Epidermal melanocyte (primary cell): Measurements from ENCODE around the gene PIAS4.

Experiments
- DNase-seq: peaks from one replicate; pipeline ENCODE4 v3.0.0; 2011; ENCODE audit warnings: low spot score; ENCODE audit not compliant: insufficient read length

PIAS4 gene

DNA sequence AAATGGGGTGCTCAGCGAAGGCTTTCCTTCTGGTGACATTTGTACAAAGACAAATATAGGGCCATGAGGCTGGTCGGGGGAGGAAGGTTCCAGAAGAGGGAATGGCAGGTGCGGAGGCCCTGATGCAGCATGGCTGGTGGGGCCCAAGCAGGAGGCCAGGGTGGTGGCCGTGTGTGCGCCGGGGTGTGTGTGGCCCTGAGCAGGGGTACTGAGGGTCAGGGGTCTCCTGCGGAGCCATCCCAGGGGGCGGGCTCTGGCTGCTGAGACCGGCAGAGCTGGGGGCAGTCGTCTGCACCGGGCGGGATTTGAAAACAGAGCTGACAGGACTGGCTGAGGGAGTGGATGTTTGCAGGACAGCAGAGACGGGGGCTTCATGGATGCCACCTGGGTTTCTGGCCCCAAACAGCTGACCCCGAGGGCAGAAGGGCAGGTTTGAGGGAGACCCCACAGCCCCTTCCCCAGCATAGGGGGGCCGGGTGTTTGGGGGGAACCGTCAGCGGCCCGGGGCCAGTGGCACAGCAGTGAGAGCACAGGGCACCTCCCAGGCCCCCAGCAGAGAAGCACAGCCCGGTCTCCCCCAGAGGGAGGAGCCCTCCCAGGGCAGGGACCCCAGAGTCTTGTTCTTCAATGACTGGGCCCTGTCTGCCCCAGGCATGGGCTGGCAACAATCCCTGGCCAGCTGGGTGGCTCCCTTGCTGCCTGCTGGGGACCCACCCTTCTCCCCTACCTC is 11.4 kb downstream of the PIAS4 start:
- DNase-seq, result no peak

DNA sequence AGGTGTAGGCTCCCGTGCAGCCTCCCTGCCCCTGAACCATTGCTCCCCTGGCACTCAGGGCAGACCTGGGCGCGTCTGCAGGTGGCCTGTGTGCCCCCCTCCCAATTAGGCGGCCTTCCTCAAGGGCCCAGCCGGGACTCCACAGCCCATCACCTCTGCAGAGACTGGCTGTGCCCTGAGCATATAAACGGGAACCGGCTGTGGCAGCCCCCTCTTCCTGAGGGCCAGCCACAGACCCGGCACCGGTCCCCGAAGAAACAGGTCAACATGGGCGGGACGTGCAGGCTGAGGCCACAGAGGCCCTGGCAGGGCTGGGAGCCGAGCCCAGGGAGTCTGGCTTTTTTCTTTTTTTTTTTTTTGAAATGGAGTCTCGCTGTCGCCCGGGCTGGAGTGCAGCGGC is 12.0 kb downstream of the PIAS4 start:
- no peak for DNase-seq

DNA sequence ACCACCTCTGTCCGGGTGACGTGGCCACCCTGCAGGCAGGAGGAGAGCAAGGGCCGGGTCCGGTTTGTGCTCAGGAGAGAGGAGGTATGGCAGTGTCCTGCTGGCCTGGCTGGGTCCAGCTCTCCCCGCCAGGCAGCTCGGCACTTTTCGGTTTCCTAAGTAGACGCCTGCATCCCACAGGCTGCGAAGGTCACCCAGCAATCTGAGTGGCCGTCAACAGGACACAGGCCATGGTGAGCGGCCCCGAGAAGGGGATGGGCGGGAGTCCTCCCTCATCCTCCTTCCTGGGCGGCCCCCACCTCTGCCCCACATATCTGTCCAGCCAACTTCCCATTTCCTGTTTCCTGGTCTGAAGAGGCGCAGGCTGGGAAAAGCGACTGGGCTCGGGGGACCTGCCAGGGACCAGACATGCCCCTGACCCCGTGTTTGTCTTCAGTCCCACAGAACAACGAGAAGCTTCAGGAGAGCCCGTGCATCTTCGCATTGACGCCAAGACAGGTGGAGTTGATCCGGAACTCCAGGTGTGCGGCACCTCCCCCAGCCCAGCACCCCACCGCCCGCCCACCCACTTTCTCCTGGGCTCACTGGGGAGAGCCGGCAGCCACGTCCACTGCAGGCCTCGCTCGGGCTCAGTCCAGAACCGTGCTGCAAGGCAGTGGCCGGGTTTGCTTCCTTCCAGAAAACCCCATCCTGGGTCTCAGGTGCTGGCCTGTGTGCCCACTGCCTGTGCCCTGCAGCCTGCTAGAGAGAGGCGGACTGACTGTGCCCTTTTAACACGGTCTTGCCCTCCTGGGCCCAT is 16.3 kb downstream of the PIAS4 start:
- no peak for DNase-seq

DNA sequence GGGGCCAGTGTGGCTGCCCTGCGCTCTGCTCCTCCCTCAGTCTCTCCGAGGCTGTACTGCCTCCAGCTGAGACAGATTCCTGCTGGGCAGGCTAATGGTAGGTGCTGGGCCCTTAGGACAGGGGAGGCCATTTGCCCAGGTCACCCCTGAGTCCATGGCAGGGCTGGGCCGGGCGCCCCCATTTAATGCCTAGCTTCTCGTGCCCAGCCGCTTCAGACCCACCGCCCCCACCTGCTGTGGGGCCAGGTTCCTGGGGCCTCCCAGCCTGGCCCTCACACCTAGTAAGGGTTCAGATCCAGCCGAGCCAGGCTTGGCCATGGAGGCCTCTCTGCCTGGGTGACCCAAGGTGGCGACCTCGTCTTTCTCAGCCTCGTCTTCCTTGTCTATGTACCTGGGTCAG is 17.8 kb downstream of the PIAS4 start:
- no peak for DNase-seq

DNA sequence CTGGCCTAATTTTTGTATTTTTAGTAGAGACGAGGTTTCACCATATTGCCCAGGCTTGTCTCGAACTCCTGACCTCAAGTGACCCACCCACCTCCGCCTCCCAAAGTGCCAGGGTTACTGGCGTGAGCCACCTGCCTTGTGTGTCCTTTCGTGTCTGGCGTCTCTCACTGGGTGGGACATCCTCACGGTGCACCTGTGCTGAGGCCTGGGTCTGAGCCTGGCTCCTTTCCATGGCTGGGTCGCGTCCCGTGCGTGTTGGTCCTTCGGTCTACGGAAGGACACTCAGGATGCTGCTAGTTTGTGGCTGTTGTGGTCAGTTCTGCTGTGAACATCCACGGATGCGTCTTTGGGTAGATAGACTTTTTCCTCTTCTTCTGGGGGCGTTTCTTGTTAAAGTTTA is 19.6 kb downstream of the PIAS4 start:
- DNase-seq, result no peak

DNA sequence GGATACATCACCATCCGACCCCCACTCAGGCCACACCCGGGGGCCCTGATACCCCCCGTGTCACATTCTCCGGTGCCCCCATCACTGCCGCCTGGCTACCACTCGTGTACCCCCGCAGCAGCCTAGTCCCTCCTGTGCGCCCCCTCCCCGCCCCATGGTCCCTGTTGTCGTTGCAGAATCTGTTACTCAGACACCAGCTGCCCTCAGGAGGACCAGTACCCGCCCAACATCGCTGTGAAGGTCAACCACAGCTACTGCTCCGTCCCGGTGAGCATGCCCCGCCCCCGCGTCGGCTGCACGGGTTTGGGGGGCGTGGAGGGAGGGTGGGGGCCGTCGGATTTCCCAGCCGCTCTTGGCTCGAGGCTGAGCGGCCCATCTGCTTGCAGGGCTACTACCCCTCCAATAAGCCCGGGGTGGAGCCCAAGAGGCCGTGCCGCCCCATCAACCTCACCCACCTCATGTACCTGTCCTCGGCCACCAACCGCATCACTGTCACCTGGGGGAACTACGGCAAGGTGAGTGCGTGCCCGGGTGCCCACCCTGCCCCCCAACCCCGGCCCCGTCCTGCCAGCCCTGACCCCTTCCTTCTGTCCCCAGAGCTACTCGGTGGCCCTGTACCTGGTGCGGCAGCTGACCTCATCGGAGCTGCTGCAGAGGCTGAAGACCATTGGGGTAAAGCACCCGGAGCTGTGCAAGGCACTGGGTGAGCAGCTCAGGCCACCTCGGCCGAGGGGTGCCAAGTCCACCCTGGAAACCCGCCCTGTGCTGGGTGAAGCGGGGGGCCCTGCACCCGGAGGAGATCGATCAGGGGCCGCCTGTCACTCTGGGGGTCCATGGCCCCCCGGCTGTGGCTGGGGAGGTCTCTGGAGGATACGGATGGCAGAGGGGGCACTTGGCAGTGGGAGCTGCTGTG is 21.1 kb downstream of the PIAS4 start:
- DNase-seq, result no peak

DNA sequence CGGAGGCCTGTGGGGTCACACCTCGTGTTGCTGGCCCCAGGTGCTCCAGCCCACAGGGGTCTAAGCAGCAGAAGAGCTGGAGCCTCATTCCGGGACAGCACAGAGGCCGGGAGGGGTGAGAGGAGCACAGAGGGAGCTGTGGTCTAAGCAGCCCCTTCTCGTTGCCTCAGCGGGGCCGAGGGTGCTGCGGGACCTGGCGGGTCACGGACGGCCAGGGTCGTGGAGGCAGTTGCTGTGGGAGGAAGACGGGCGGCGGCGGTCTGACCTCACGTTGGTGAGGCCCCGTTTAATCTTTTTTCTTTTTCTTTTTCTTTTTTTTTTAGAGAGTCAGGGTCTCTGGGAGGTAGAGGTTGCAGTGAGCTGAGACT is 21.7 kb downstream of the PIAS4 start:
- no peak for DNase-seq

DNA sequence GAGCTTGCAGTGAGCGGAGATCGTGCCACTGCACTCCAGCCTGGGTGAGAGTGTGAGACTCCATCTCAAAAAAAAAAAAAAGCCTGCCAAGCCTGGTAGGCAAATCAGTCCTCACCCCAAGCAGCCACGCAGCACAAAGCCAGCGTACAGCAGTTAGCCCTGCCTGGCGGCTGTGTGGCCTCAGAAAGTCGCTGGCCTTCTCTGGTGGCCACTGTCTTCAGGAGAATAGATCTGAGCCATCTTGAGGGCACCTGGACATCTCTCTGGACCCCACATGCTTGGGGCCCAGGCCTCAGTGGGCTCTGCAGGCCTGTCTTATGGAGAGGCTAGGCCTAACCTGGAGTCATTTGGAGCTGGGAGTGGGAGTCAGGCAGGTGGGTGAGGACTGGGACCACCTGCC is 23.0 kb downstream of the PIAS4 start:
- DNase-seq, result no peak

DNA sequence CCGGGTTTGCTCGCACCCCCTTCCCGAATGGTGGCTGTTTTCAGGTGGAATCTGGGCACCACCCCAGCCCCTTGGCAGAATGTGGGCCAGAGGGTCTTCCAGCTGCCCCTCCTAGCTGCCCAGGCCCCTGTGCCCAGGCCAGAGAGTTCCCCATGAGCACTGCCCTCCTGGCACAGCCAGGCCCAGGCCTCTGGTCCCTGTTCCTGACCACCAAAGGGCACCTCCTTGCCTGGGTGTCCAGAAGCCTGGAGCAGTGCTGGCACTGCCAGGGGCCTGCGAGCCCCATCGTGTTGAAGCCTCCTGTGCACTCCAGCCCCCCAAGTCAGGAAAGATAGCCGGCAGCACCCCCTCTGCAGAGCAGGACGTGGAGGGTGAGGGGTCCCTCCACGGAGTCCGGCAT is 23.4 kb downstream of the PIAS4 start:
- no peak for DNase-seq

DNA sequence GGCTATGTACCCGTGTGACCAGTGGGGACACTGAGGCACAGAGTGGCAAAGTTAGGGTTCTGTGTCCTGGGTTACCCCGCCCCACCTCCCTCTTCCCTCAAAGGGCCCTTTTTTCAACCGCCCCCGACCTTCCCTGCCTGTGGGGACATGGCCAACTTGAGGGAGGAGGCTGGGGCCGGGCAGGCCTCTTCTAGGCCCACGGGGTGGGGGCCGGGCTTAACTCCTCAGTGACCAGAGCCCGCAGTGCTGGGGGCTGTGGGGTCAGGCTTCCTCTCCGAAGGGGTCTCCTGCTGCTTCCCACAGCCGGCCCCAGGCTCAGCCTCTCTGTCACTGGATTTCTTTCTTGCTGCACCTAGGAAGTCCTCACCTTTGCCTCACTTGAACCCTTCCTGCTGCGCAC is 23.9 kb downstream of the PIAS4 start:
- DNase-seq, result no peak

DNA sequence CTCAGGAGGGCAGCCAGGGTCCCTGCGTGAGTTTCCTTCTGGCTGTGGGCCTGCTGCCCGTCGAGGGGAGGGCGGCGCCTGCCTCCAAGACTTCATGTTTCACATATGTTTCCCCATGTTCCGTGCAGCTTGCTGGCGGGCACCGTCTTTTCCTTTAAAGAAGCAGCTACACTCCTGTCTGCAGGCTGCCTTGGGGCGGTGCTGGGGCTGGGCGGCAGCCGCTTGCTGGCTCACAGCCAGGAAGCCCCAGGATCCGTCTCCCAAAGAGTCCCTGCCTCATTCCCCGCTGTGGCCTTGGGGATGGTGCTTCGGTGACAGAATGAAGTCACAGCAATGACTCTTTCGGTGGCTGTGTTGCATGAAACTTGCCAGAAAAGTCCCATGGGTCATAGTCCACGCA is 24.9 kb downstream of the PIAS4 start:
- no peak for DNase-seq

DNA sequence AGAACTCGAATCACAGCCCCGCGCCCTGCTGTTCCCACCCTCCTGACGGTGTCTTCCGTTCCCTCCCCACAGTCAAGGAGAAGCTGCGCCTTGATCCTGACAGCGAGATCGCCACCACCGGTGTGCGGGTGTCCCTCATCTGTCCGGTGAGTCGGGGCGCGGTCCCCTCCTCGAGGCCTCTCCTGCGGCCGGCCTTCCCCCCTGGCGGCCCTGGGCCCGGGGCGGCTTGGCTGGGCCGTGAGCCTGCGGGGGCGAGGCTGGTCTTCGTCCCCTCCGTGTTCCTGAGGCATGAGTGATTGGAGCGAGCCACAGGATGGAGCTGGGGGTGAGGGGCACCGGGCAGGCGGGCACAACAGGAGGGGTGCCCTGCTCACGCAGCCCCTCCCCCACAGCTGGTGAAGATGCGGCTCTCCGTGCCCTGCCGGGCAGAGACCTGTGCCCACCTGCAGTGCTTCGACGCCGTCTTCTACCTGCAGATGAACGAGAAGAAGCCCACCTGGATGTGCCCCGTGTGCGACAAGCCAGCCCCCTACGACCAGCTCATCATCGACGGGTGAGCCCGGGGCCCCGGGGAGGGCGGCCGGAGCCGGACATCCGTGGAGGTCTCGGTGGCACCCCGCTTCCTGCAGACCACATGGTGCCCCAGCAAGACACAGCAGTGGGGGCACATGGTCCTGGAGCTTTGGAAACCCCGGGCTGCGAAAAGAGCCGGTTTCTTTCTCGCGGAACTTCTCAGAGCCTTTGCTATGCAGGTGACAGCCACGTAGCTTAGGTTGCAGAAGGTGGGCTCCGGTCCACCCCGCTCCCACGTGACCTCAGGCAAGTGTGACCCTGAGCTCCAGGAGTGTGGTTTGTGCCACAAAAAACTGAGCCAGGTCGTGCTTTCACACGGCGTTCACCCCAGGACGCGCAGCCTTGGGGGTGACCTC is 25.8 kb downstream of the PIAS4 start:
- no peak for DNase-seq

DNA sequence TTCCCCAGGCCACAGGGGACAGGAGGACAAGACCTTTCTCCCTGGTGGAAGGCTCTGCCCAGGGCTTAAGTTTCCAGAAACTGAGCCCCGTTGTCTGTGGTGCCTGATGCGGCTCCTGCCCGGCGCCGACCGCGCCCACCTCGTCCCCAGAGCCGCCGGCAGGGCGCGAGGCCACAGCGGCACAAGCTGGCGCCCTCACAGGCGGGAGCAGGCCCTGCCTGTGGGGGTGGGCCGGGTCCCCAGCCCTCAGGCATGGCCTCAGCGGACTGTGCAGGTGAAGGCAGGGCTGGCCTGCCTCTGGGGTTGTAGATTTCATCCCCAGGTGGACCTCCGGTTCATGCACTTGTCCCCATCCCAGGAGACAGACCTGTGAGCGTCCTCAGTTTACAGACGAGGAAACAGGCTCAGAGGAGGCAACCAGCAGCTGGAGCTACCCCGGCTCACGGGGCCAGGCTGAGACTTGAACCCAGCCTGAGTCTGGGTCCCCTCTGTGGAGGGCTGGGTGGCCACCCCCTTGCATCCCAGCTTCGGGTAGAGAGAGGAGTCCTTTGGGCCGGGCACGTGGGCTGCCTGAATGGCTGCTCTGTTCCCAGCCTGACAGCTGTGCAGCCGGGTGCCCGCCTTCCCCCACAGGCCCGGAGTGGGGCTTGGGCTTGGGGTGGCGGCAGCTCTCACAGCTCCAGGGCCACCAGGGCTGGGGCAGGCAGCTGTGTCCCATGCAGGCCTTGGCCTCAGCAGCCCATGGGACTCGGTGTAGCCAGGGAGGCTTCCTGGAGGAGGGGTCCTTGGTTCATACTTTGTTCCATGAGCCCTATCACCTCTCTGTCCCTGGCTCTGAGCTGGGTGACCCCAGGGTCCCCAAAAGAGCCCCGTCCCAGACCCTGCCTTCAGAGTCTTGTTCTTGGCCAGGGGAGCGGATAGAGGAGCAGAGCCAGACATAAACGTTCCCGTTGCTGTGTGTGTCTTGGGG is 26.8 kb downstream of the PIAS4 start:
- no peak for DNase-seq

DNA sequence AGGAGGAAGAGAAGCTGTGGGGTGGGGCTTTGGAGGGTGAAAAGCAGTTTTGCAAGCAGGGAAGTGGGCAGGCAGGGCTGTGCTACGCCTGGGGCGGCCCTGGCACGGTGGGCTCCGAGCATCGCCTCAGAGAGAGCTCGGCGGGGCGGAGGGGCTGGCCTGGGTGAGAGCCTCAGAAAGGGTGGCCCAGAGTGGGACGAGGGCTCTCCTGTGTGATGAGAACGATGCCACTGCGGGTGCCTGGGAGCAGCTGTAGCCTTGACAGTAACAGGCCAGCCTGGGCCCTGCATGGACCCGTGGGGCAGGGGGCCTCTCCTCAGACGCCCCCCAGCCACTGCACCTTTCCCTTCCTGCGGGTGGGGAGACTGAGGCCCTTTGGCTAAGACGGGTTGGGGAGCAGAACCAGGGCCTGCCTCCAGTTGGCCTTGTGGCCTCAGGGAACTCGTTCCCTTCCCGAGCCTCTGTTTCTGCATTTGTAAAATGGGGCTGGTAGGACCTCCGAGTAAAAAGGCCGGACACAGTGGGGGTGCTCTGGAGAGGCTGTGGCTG is 27.6 kb downstream of the PIAS4 start:
- no peak for DNase-seq

DNA sequence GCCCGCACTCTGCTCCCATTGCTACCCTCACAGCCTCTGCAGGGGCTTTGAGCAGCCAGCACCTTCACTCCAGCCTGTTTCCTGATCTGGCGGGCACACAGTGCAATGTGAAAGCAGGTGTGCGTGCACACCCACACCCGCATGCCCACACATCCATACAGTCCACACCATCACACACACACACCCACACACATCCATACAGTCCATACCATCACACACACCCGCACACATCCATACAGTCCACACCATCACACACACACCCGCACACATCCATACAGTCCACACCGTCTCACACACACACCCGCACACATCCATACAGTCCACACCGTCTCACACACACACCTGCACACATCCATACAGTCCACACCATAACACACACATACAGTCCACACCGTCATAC is 28.0 kb downstream of the PIAS4 start:
- DNase-seq, result no peak

DNA sequence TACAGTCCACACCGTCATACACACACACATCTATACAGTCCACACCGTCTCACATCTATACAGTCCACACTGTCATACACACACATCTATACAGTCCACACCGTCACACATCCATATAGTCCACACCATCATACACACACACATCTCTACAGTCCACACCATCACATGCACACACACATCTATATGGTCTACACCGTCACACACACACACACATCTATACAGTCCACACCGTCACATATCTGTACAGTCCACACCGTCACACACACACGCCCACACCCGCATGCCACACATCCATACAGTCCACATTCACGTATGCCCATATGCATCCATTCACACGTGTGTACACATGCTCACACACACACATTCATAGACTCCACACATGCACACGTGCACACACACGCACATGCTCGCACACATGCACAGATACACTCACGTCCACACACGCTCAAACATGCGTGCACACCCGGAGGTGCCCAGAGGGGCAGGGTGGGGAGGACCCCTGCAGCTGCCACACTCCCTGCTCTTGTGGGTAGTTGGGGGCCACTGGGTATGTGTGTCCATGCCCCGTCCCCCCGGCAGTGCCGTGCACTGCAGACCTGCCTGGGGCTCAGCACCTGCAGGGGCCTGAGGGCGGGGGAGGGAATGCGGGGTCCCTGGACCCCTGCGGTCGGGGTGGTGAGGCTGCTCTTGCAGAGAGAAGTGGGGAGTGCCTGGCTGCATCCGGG is 29.2 kb downstream of the PIAS4 start:
- no peak for DNase-seq

DNA sequence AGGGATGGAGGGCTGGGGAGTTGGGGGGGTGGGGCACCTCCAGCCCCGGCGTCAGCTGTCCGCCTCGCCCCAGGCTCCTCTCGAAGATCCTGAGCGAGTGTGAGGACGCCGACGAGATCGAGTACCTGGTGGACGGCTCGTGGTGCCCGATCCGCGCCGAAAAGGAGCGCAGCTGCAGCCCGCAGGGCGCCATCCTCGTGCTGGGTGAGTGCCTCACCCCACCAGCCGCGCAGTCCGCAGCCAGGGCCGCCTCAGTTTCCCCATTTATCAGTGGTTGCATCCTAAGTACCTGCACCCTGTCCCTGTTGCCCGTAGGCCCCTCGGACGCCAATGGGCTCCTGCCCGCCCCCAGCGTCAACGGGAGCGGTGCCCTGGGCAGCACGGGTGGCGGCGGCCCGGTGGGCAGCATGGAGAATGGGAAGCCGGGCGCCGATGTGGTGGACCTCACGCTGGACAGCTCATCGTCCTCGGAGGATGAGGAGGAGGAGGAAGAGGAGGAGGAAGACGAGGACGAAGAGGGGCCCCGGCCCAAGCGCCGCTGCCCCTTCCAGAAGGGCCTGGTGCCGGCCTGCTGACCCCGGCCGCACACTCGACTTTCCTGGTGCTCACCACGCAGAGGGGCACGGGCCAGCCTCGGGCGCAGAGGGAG is 29.9 kb downstream of the PIAS4 start:
- DNase-seq, result no peak

DNA sequence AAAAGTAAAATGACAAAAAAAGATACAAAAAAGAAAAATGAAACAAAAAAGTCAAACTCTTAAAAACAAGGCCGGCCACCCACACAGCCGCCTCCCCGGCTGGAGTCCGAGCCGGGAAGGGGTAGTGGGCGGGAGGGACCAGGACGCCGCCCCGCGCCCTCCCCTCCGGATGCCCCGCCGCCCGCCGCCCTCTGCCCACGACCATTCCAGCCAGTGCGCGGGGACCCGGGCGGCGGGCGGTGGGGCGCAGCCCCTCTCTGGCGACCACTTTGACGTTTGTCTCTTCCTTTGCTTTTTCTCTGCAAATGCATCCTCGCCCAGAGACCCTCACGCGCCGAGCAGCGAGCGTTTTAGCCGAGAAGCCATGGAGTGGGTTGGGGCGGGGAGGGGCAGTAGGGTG is 30.5 kb downstream of the PIAS4 start:
- DNase-seq, result no peak
